ENCODE data around the gene HOXC10.

DNA sequence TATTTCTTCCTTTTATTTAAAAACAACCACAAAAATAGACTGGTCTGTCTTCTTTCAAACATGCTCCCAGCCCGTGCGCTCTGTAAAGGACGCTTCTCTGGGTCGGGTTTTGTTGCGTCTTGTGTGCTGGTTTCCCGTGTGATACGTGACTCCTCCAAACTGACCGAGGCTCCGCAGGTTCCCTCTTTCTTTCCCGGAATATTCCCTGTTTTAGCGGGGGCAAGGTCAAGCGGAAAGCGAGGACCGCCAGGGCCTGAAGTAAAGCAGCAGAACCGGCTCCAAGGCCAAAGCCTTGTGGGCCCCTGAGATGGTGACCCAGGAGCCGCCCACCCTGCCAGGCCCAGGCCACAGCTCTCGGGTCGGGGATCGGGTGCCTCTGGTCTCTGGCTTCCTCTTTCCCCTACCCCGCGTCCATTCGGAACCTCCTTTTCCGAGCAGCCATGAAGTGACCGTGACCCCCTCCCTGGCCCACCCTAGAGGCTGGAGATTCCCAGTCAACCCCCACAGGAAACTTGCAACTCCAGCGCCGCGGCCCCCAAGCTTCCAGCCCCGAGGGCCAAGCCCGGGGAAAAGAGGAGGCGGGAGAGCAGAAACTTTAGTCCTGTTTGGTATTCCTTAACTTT lies 885 bp upstream of the HOXC10 start:
- TF ChIP-seq POLR2AphosphoS5 (IDR thresholded peaks at IDR 0.05) (no peak), POLR2A (IDR thresholded peaks at IDR 0.05) (no peak), EP300 (IDR thresholded peaks at IDR 0.05) (no peak)
- TF ChIP-seq, protein P1, sequence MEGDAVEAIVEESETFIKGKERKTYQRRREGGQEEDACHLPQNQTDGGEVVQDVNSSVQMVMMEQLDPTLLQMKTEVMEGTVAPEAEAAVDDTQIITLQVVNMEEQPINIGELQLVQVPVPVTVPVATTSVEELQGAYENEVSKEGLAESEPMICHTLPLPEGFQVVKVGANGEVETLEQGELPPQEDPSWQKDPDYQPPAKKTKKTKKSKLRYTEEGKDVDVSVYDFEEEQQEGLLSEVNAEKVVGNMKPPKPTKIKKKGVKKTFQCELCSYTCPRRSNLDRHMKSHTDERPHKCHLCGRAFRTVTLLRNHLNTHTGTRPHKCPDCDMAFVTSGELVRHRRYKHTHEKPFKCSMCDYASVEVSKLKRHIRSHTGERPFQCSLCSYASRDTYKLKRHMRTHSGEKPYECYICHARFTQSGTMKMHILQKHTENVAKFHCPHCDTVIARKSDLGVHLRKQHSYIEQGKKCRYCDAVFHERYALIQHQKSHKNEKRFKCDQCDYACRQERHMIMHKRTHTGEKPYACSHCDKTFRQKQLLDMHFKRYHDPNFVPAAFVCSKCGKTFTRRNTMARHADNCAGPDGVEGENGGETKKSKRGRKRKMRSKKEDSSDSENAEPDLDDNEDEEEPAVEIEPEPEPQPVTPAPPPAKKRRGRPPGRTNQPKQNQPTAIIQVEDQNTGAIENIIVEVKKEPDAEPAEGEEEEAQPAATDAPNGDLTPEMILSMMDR (IDR thresholded peaks at IDR 0.05): no peak
